K562 (cell line): ENCODE measurements around the gene GNAZ. TPM values are rescaled to one million over a fixed set of nuclear protein-coding genes. Genes with fewer than 3 reads are reported as not detected.

Experiments
- ATAC-seq: fragments of 200-7000 bp; cut with Tn5 transposase; 3 replicates; pipeline ENCODE4 v1.9.1; 2020; ENCODE audit warnings: moderate library complexity
- BruUV-seq: library from RNA; stranded (reverse); fragments of 400-500 nt; replicated peaks from 2 replicates; lab custom pipeline; 2021; lab: Mats Ljungman, UMichigan
- CTCF ChIA-PET: fragments of 300-600 bp; formaldehyde crosslinking; extraction: SDS; loops from one replicate; lab custom pipeline; 2021; ENCODE audit warnings: low intra/inter-chr PET ratio; lab: Yijun Ruan, JAX
- POLR2A ChIA-PET: fragments of 300-600, 350-650 bp; sonication (Branson Sonifier 250); formaldehyde crosslinking; extraction: SDS; loops from one replicate; lab custom pipeline; 2021; ENCODE audit warnings: antibody characterized with exemption, inconsistent platforms; lab: Yijun Ruan, JAX
- DNase-seq, 4 experiments: peaks; one replicate each; pipeline versions ENCODE4 v3.0.0 to v3.0.0-alpha.2; 2011 to 2018; ENCODE audit warnings: low spot score in 3 of 4, mixed read lengths in 3 of 4; ENCODE audit errors: extremely low read depth in 1 of 4
- FAIRE-seq: peaks from 2 replicates; lab custom pipeline; 2011; peaks lifted over from hg19 to GRCh38; lab: Jason Lieb, UNC
- H2AFZ ChIP-seq: 2 replicates; pipeline ENCODE4 v1.6.0; 2011; ENCODE audit warnings: low read depth, low read length, control low read depth, inconsistent platforms
- H3K27ac ChIP-seq: fragments of 200-600 bp; 3 replicates; pipeline ENCODE4 v1.8.0; 2011; ENCODE audit warnings: low read depth, mild to moderate bottlenecking, control low read depth, inconsistent platforms, low read length, moderate library complexity, mixed read lengths; ENCODE audit errors: extremely low read depth
- H3K27me3 ChIP-seq, 2 experiments: fragments of 300-600 bp in 1 of 2; 2 replicates in 1 of 2; 3 replicates in 1 of 2; pipeline versions ENCODE4 v1.6.0 to v1.8.0; 2011; ENCODE audit warnings: inconsistent platforms in 2 of 2, low read length in 2 of 2, mild to moderate bottlenecking in 1 of 2, mixed read lengths in 1 of 2, moderate library complexity in 1 of 2; ENCODE audit not compliant: control insufficient read depth in 2 of 2, insufficient read depth in 2 of 2
- H3K36me3 ChIP-seq: fragments of 300-600 bp; 3 replicates; pipeline ENCODE4 v1.8.0; 2011; ENCODE audit warnings: mild to moderate bottlenecking, low read length, inconsistent platforms; ENCODE audit not compliant: control insufficient read depth, insufficient read depth
- H3K4me1 ChIP-seq, 2 experiments: fragments of 200-600 bp in 1 of 2; replicated peaks in 1 of 2; 2 replicates in 1 of 2; 3 replicates in 1 of 2; pipeline versions ENCODE4 v1.5.1 to v1.8.0; 2011; ENCODE audit warnings: inconsistent platforms in 2 of 2, low read length in 2 of 2, mild to moderate bottlenecking in 1 of 2, mixed read lengths in 1 of 2, moderate library complexity in 1 of 2; ENCODE audit not compliant: control insufficient read depth in 2 of 2, insufficient read depth in 2 of 2
- H3K4me2 ChIP-seq: 2 replicates; pipeline ENCODE4 v1.6.1; 2011; ENCODE audit warnings: low read length, control low read depth, inconsistent platforms, mixed read lengths; ENCODE audit not compliant: insufficient read depth
- H3K4me3 ChIP-seq: fragments of 200-600 bp; sonication (generic), shearing (Covaris generic); 2 replicates; pipeline ENCODE4 v1.5.1; 2016; ENCODE audit warnings: control low read depth, inconsistent platforms
- H3K79me2 ChIP-seq: fragments of 200-600 bp; 3 replicates; pipeline ENCODE4 v1.8.0; 2011; ENCODE audit warnings: low read length, inconsistent platforms; ENCODE audit not compliant: control insufficient read depth, insufficient read depth
- H3K9ac ChIP-seq, 2 experiments: 2 replicates each; pipeline versions ENCODE4 v1.6.0 to v1.6.1; 2011; ENCODE audit warnings: low read depth in 2 of 2, low read length in 2 of 2, control low read depth in 1 of 2, inconsistent platforms in 1 of 2, mild to moderate bottlenecking in 1 of 2, mixed read lengths in 1 of 2; ENCODE audit not compliant: insufficient read depth in 1 of 2
- H3K9me1 ChIP-seq: one replicate; pipeline ENCODE4 v1.6.0; 2011; ENCODE audit warnings: inconsistent platforms, mild to moderate bottlenecking, low read length, moderate library complexity; ENCODE audit not compliant: control insufficient read depth, insufficient read depth
- H3K9me3 ChIP-seq: replicated peaks from 2 replicates; pipeline ENCODE4 v1.5.1; 2011; ENCODE audit warnings: low read depth, low read length, inconsistent platforms; ENCODE audit not compliant: control insufficient read depth, insufficient read depth
- H4K20me1 ChIP-seq: replicated peaks from 2 replicates; pipeline ENCODE4 v1.6.1; 2011; ENCODE audit warnings: low read length, inconsistent platforms, mixed read lengths; ENCODE audit not compliant: control insufficient read depth, insufficient read depth
- FOXJ2 ChIP-seq: fragments of 200-800 bp; sonication (Bioruptor generic); IDR thresholded peaks from 2 replicates; pipeline ENCODE4 v1.6.1; 2016; ENCODE audit warnings: missing genetic modification characterization, missing compliant biosample characterization
- KAT2B ChIP-seq: IDR thresholded peaks from one replicate; pipeline ENCODE4 v1.6.1; 2012; ENCODE audit warnings: low read depth, mild to moderate bottlenecking, control low read depth, inconsistent platforms, low read length, moderate library complexity
- KLF10 ChIP-seq: fragments of 250-450 bp; sonication (Bioruptor Pico); IDR thresholded peaks from 2 replicates; pipeline ENCODE4 v1.6.1; 2021; ENCODE audit warnings: matching md5 sums
- MNT ChIP-seq, 2 experiments: fragments of 450-650 bp; conservative IDR thresholded peaks; 2 replicates each; pipeline ENCODE4 v1.6.1; 2017; ENCODE audit warnings: mild to moderate bottlenecking in 2 of 2, moderate library complexity in 2 of 2
- PRDM10 ChIP-seq: fragments of 450-650 bp; IDR thresholded peaks from 2 replicates; pipeline ENCODE4 v1.6.1; 2018; ENCODE audit not compliant: partially characterized antibody
- STAT5B ChIP-seq: fragments of 250-450 bp; sonication (Bioruptor Pico); IDR thresholded peaks from 2 replicates; pipeline ENCODE4 v1.8.0; 2021; ENCODE audit warnings: mild to moderate bottlenecking, inconsistent platforms
- ZBTB43 ChIP-seq: sonication (generic); formaldehyde crosslinking; IDR thresholded peaks from 2 replicates; pipeline ENCODE4 v1.8.0; 2023; ENCODE audit warnings: mild to moderate bottlenecking, missing genetic modification reagents
- WGBS: fragments of 100-300 bp; shearing (Covaris generic); methylation state at CpG from one replicate; pipeline ENCODE4 v1.1.6; 2016; ENCODE audit warnings: low coverage, mixed read lengths; ENCODE audit not compliant: insufficient coverage; ENCODE audit errors: missing lambda C conversion rate; 5-methylcytosine and 5-hydroxymethylcytosine counted together
- in situ Hi-C: fragments of 300-500 bp; cut with MboI; formaldehyde crosslinking; loops from 4 replicates; pipeline ENCODE4 v1.15.0; 2018; ENCODE audit warnings: inconsistent platforms, mixed read lengths
- intact Hi-C: fragments of 100-400 bp; cut with micrococcal nuclease; formaldehyde crosslinking; loops from 2 replicates; pipeline ENCODE4 v1.14.2; 2022
- polyA plus RNA-seq, 8 experiments: library from polyadenylated mRNA; depleted of rRNA in 4 of 8; stranded (reverse) in 5 of 8; unstranded in 3 of 8; fragments of >200 nt; fragmentation: Nextera tagmentation in 2 of 8; fragmentation: Illumina TruSeq in 1 of 8; extraction: Ambion mirVana in 2 of 8; extraction: Trizol in 1 of 8; gene quantifications; 2 replicates each; pipeline versions ENCODE4 v1.2.1 to v1.2.3, GENCODE V29; 2011 to 2014; ENCODE audit warnings: inconsistent platforms in 1 of 8, missing spikeins in 1 of 8
- total RNA-seq, 7 experiments: library from RNA; depleted of rRNA in 6 of 7; stranded (reverse); fragments of >200 nt in 6 of 7; fragmentation: Illumina TruSeq in 2 of 7; extraction: Trizol in 2 of 7; gene quantifications; 2 replicates each; pipeline versions ENCODE4 v1.2.1 to v1.2.3, GENCODE V29; 2011 to 2021; ENCODE audit warnings: low replicate concordance in 1 of 7
- TF ChIP-seq, protein P1 (sequence below): fragments of 250-450 bp; sonication (Bioruptor Pico); IDR thresholded peaks from 2 replicates; pipeline ENCODE4 v1.8.0; 2021; ENCODE audit warnings: mild to moderate bottlenecking, moderate library complexity
- TF ChIP-seq, protein P2 (sequence below): fragments of 450-650 bp; IDR thresholded peaks from 2 replicates; pipeline ENCODE4 v1.6.1; 2017; ENCODE audit warnings: antibody characterized with exemption, mild to moderate bottlenecking

The GNAZ gene
- total and polyA plus RNA-seq, 9 of the 15 experiments (the other 6 are each of a cell fraction or from before 2014, with no cell fraction given): 0.04 to 0.22 (median 0.13) TPM; not detected in 3

DNA sequence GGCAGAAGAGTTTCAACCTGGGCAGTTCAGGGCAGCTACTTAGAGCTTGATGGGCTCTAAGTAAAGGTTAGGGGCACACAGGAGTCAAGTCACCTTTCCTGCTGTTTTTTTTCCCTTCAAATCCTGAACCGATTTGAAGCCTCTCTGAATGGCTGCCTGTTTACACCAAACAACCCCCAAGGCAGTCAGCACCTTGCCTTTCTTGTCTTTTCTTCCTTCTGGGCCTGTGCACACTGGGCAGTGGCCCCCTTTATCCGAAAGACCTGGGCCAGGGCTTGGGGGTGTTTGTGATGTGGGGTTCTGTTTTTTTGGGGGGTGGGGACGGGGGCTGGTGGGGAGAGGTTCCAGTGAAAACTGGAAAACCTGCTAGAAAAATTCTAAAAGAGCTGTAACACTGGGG, 67.1 kb downstream of the GNAZ start:
- no peak for ATAC-seq
- no peak for FAIRE-seq
- no peaks in the 10 kb centered on the region for H3K9me3 ChIP-seq
- no peaks in the 10 kb centered on the region for H3K36me3 ChIP-seq
- intact Hi-C loops (no loop called here), in situ Hi-C loops (no loop called here)
- peaks cover 35 to 39% of the 10 kb centered on the region in 2 experiments for H3K27me3 ChIP-seq
- peaks cover 11 to 12% of the 10 kb centered on the region in 2 experiments for H3K4me1 ChIP-seq
- H3K9ac ChIP-seq: no peak overlapping the region
- 2% methylated on average over 3 of the region's 3 CpGs for WGBS
- ChIA-PET POLR2A (interaction anchor here (0.7 to 5.6 kb wide), 15 partner anchors 8 to 446 kb away, joined by 3 to 68 read pairs (median 5); no protein-coding TSS in a partner anchor), CTCF (no interaction called here)
- no peak overlapping the region for H3K27ac ChIP-seq
- no TSS peak for BruUV-seq
- H3K4me2 ChIP-seq: no peak overlapping the region
- no peak overlapping the region for H3K4me3 ChIP-seq
- no peak overlapping the region for H2AFZ ChIP-seq
- H3K79me2 ChIP-seq: no peaks in the 10 kb centered on the region
- peak in 2 of 4 experiments; percentile 57 to 67 for DNase-seq
- peaks cover 16% of the 10 kb centered on the region; the same call in 1 of the 2 replicates for H4K20me1 ChIP-seq
- H3K9me1 ChIP-seq: peaks cover 8% of the 10 kb centered on the region
- TF ChIP-seq KLF10 (CRISPR knock-in tag) (no peak), PRDM10 (no peak), KAT2B (no peak), MNT (conservative IDR thresholded peaks at IDR 0.05) (no peak), FOXJ2 (tag) (no peak), STAT5B (CRISPR knock-in tag) (no peak), ZBTB43 (CRISPR knock-in tag) (no peak)
- TF ChIP-seq, protein P1, sequence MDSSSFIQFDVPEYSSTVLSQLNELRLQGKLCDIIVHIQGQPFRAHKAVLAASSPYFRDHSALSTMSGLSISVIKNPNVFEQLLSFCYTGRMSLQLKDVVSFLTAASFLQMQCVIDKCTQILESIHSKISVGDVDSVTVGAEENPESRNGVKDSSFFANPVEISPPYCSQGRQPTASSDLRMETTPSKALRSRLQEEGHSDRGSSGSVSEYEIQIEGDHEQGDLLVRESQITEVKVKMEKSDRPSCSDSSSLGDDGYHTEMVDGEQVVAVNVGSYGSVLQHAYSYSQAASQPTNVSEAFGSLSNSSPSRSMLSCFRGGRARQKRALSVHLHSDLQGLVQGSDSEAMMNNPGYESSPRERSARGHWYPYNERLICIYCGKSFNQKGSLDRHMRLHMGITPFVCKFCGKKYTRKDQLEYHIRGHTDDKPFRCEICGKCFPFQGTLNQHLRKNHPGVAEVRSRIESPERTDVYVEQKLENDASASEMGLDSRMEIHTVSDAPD (CRISPR knock-in tag): no peak
- TF ChIP-seq, protein P2, sequence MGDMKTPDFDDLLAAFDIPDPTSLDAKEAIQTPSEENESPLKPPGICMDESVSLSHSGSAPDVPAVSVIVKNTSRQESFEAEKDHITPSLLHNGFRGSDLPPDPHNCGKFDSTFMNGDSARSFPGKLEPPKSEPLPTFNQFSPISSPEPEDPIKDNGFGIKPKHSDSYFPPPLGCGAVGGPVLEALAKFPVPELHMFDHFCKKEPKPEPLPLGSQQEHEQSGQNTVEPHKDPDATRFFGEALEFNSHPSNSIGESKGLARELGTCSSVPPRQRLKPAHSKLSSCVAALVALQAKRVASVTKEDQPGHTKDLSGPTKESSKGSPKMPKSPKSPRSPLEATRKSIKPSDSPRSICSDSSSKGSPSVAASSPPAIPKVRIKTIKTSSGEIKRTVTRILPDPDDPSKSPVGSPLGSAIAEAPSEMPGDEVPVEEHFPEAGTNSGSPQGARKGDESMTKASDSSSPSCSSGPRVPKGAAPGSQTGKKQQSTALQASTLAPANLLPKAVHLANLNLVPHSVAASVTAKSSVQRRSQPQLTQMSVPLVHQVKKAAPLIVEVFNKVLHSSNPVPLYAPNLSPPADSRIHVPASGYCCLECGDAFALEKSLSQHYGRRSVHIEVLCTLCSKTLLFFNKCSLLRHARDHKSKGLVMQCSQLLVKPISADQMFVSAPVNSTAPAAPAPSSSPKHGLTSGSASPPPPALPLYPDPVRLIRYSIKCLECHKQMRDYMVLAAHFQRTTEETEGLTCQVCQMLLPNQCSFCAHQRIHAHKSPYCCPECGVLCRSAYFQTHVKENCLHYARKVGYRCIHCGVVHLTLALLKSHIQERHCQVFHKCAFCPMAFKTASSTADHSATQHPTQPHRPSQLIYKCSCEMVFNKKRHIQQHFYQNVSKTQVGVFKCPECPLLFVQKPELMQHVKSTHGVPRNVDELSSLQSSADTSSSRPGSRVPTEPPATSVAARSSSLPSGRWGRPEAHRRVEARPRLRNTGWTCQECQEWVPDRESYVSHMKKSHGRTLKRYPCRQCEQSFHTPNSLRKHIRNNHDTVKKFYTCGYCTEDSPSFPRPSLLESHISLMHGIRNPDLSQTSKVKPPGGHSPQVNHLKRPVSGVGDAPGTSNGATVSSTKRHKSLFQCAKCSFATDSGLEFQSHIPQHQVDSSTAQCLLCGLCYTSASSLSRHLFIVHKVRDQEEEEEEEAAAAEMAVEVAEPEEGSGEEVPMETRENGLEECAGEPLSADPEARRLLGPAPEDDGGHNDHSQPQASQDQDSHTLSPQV: no peak
